Measurements from ENCODE around the gene ANTXR1.

Gene ANTXR1

DNA sequence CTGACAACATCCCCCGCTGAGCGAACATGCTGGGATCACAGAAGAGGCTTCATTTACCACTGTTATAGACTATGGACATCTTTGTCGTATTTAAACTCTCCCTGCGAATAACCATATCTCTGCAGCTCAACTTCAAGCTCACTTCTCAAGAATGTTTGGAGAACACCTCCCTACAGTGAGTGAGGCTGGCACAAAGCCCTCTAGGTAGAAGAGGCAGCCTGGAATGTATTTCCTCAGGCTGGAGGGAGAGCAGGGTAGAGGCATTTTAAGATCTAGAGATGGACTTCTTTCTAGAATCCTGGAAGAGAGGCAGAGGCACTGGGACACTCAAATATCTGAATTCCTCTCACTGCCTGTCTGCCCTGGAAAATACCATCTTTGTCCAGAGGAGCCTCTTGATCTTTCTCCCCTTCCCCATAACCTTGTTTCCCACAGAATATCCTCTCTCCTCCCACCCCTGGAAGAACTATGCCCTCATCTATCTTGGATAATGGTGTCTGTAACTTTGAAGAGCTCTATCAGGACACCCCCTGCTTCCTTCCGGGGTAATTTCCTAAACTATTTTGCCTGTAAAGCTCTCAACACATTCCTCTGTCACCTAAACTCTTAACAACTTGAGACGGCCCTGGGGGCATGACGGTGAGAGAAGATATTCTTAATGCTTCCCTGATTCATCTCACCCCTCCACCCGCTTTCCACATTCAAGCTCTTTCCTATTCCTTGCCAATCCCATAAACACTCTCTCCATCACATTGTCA lies 2.4 kb upstream of the ANTXR1 start:
- Histone ChIP-seq H3K9ac (ENCODE audit: low read length) (no peak overlapping the region), H3K27ac (ENCODE audit: low read length) (no peak overlapping the region), H3K4me1 (ENCODE audit: low read length) (no peaks in the 10 kb centered on the region), H3K79me2 (ENCODE audit: low read length) (no peaks in the 10 kb centered on the region), H4K20me1 (ENCODE audit: insufficient read depth, low read length) (no peaks in the 10 kb centered on the region), H2AFZ (ENCODE audit: low read depth, low read length) (no peak overlapping the region), H3K4me2 (ENCODE audit: low read length) (no peak overlapping the region), H3K27me3 (ENCODE audit: low read depth, low read length) (peaks cover 25% of the 10 kb centered on the region), H3K9me3 (ENCODE audit: insufficient read depth, low read length) (no peaks in the 10 kb centered on the region), H3K36me3 (replicated peaks; ENCODE audit: low read depth, low read length) (no peaks in the 10 kb centered on the region), H3K4me3 (ENCODE audit: low read length) (no peak overlapping the region)
- TF ChIP-seq, protein P1, sequence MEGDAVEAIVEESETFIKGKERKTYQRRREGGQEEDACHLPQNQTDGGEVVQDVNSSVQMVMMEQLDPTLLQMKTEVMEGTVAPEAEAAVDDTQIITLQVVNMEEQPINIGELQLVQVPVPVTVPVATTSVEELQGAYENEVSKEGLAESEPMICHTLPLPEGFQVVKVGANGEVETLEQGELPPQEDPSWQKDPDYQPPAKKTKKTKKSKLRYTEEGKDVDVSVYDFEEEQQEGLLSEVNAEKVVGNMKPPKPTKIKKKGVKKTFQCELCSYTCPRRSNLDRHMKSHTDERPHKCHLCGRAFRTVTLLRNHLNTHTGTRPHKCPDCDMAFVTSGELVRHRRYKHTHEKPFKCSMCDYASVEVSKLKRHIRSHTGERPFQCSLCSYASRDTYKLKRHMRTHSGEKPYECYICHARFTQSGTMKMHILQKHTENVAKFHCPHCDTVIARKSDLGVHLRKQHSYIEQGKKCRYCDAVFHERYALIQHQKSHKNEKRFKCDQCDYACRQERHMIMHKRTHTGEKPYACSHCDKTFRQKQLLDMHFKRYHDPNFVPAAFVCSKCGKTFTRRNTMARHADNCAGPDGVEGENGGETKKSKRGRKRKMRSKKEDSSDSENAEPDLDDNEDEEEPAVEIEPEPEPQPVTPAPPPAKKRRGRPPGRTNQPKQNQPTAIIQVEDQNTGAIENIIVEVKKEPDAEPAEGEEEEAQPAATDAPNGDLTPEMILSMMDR (IDR thresholded peaks at IDR 0.05; ENCODE audit: low read depth, low read length): no peak
- no peak for TF ChIP-seq EZH2phosphoT487 (IDR thresholded peaks at IDR 0.05; ENCODE audit: low read depth)

- no peaks in the 10 kb centered on the region for H3K36me3 ChIP-seq (replicated peaks; ENCODE audit: low read depth, low read length)
- H3K4me3 ChIP-seq (ENCODE audit: low read length): no peak overlapping the region
- H3K27ac ChIP-seq (ENCODE audit: low read length): no peak overlapping the region
- no peak overlapping the region for H2AFZ ChIP-seq (ENCODE audit: low read depth, low read length)
- H3K4me2 ChIP-seq (ENCODE audit: low read length): no peak overlapping the region
- peaks cover 25% of the 10 kb centered on the region for H3K27me3 ChIP-seq (ENCODE audit: low read depth, low read length)
- H3K79me2 ChIP-seq (ENCODE audit: low read length): no peaks in the 10 kb centered on the region
- no peaks in the 10 kb centered on the region for H3K9me3 ChIP-seq (ENCODE audit: insufficient read depth, low read length)
- H3K9ac ChIP-seq (ENCODE audit: low read length): no peak overlapping the region
- no peaks in the 10 kb centered on the region for H3K4me1 ChIP-seq (ENCODE audit: low read length)
- H4K20me1 ChIP-seq (ENCODE audit: insufficient read depth, low read length): no peaks in the 10 kb centered on the region
- TF ChIP-seq, protein P1 (IDR thresholded peaks at IDR 0.05; ENCODE audit: low read depth, low read length): no peak
- no peak for TF ChIP-seq EZH2phosphoT487 (IDR thresholded peaks at IDR 0.05; ENCODE audit: low read depth)
These were observed 1.3 kb upstream of the ANTXR1 start for GRCh38 chr2:69011611-69012157.

DNA sequence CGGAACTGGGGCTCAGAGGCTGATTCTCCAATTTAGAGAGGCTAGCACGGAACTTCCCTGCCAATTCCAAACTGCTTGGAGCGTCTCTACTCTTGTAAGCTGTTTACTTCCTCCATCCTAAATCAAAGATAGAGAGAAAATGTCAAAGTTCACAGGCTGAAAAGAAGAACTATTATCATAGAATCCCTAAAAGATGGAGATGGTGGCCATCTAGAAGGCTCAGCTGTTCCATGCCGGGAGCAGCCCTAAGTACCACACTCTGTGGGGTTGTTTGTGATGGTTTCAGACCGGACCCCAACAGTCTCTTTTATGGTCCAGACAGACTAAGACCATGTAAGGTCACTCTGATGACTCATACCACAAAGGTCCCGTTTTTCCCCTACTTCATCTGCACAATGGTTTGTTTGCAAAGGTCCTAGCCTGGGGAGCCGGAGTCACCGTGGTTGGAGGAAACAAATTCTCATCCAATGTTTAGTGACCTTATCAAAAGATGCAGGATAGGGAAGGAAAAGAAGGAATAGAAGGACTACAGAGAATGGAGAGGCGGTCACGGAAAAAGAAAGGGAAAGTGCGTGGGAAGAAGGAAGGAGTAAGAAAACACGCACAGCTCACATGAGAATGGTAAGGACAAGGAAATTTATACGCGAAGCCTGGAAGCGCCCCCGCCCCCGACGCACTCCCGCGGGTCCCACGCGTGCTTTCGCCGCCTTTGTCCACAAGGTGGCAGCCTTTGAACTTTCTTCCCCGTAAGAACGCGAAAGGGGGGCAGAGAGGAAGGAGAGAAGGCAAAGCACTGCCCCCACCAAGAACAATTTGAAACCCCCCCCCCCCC lies 453 bp upstream of the ANTXR1 start:
- TF ChIP-seq, protein P1 (IDR thresholded peaks at IDR 0.05; ENCODE audit: low read depth, low read length): peak; percentile 55
- no peak for TF ChIP-seq EZH2phosphoT487 (IDR thresholded peaks at IDR 0.05; ENCODE audit: low read depth)
- Histone ChIP-seq H3K27ac (ENCODE audit: low read length) (no peak overlapping the region), H3K4me2 (ENCODE audit: low read length) (0 out of 2 replicates have a peak overlapping the region, but pooled peaks have one; percentile 1), H3K79me2 (ENCODE audit: low read length) (no peaks in the 10 kb centered on the region), H3K36me3 (replicated peaks; ENCODE audit: low read depth, low read length) (no peaks in the 10 kb centered on the region), H3K4me3 (ENCODE audit: low read length) (no peak overlapping the region), H4K20me1 (ENCODE audit: insufficient read depth, low read length) (no peaks in the 10 kb centered on the region), H3K4me1 (ENCODE audit: low read length) (no peaks in the 10 kb centered on the region), H3K9me3 (ENCODE audit: insufficient read depth, low read length) (no peaks in the 10 kb centered on the region), H2AFZ (ENCODE audit: low read depth, low read length) (no peak overlapping the region), H3K27me3 (ENCODE audit: low read depth, low read length) (peaks cover 31% of the 10 kb centered on the region), H3K9ac (ENCODE audit: low read length) (no peak overlapping the region)
